GM12872 (cell line): ENCODE data around the gene GCKR.

ENCODE experiments used
- CTCF ChIP-seq: IDR thresholded peaks from 3 replicates; pipeline ENCODE4 v1.5.1; 2011; ENCODE audit warnings: low read depth, mild to moderate bottlenecking, low read length, moderate library complexity; ENCODE audit not compliant: insufficient read depth

Gene GCKR

GRCh38 chr2:27544143-27544821, 47.6 kb downstream of the GCKR start:
- TF ChIP-seq CTCF: no peak

GRCh38 chr2:27545348-27546141, 48.9 kb downstream of the GCKR start:
- TF ChIP-seq CTCF: no peak

- TF ChIP-seq CTCF: no peak
Measured at GRCh38 chr2:27549303-27549702, 52.7 kb downstream of the GCKR start.

- TF ChIP-seq CTCF: no peak
Measured at GRCh38 chr2:27551514-27551913, 54.9 kb downstream of the GCKR start.

GRCh38 chr2:27552941-27553340, 56.3 kb downstream of the GCKR start:
- no peak for TF ChIP-seq CTCF

GRCh38 chr2:27559228-27559627, 62.6 kb downstream of the GCKR start:
- TF ChIP-seq CTCF: no peak

GRCh38 chr2:27561060-27561459, 64.4 kb downstream of the GCKR start:
- TF ChIP-seq CTCF: no peak
